NCI-H526 treated with DMSO at 0.1 percent for 48 hours (cell line): Measurements from ENCODE around the gene MT2A.
"Not testable (repeated sequence)": the region's sequence is repeated elsewhere in the genome, so short reads cannot be mapped to it uniquely, and the experiment has no call there.

Experiments
- DNase-seq: peaks from one replicate; lab custom pipeline; 2025; lab: John Stamatoyannopoulos, UW

MT2A gene

DNA sequence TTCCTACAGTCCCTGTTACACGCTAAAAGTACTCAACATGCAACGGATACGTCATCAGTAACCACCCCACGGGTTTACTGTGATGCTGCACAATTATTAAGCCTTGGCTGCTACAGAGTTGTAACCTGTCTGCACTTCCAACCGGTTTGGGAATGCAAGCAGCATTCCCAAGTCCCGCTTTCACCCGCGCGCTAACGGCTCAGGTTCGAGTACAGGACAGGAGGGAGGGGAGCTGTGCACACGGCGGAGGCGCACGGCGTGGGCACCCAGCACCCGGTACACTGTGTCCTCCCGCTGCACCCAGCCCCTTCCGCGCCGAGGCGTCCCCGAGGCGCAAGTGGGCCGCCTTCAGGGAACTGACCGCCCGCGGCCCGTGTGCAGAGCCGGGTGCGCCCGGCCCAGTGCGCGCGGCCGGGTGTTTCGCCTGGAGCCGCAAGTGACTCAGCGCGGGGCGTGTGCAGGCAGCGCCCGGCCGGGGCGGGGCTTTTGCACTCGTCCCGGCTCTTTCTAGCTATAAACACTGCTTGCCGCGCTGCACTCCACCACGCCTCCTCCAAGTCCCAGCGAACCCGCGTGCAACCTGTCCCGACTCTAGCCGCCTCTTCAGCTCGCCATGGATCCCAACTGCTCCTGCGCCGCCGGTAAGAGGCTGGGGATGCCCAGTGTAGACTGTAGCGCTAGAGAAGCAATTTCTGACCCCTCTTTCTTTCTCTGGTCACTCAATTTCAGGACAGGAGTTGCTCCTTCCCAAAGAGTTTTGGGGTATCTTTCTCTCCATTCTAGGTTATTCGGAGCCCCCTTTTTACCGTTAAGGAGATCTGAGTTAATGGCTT is at the start of gene MT2A:
TSS of gene MT2A (plus strand) at position 542 of the 833 bp plus-strand sequence. CDS start at position 614, 72 bp downstream.
- peak; percentile 92 for DNase-seq

DNA sequence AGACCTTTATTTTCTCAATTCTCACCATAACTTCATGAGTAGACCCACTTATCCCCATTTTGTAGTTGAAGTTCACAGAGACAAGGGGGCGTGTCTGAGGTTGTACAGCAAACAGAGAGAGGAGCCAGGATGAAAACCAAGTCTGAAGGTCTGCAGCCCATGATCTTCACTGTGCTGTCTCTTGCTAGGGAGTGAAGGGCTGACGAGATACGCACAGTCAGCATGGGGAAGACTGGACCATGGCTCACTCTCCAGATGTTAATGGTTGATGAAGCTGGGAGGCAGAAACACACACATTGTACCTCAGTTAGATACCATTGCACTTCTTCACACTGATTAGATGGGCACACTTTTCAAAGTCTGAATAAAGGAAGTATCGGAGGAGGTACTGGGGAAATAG is 49.3 kb upstream of the MT2A start:
- no peak for DNase-seq

DNA sequence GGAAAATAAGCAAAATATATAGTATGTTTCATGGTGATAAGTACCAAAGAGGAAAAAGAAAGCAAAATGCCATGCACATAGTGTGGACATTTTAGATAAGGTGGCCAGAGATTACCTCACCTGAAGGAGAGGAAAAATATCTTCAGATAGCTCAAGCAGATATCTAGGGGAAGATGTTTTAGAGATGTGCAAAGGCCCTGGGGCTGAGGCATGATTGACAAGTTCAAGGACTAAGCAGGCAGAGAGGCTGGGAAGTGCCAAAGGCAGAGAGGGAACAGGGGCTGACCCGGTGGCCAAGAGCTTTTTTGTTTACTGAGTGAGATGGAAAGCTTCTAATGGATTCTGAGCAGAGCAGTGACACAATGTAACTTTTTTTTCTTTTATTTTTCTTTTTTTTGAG is 47.9 kb upstream of the MT2A start:
- DNase-seq: no peak

- DNase-seq: no peak
These were observed 47.3 kb upstream of the MT2A start for GRCh38 chr16:56561126-56561525.

GRCh38 chr16:56564793-56565477 is 43.4 kb upstream of the MT2A start, which contains the start of gene MT4:
Gene MT4 (plus strand): TSS chr16:56565073. CDS start chr16:56565129, 56 bp downstream.
- DNase-seq: no peak

- no peak for DNase-seq
These were observed 38.4 kb upstream of the MT2A start for GRCh38 chr16:56569971-56570370.

GRCh38 chr16:56571525-56571924 is 36.9 kb upstream of the MT2A start:
- no peak for DNase-seq

- DNase-seq: no peak
These were observed 33.8 kb upstream of the MT2A start for GRCh38 chr16:56574625-56575024.

DNA sequence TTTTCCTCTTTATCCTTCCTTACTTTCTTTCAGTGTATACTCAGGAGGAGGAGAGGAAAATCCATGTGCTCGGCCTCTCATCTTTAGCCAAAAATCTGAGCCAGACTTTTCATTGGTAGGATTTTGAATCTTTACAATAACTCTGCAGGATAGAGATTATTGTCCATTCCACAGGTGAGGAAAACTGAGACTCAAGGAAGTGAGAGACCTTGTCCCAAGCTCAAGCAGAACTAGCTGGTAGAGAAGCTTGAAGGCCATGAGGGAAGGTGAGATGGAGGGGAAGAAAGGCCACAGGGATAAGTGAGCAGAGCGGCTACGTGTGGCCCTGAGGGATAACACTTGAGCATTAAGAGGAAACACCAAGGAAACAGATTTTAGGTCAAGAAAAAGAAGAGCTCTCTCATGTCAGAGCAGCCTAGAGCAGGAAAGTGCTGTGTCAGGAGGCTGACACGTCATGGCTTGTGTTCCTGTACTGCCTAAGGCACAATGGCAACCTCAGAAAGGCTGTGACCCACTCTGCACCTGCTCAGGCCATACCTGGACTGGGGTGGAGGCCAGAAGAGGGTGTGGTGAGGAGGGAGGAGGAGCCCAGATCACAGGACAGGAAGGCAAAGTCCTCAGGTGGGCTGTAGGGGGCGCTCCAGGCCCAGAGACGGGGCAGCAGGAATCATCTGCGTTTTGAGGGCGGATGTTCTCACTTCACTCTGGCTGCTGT is 31.6 kb upstream of the MT2A start:
- peak; percentile 36 for DNase-seq

DNA sequence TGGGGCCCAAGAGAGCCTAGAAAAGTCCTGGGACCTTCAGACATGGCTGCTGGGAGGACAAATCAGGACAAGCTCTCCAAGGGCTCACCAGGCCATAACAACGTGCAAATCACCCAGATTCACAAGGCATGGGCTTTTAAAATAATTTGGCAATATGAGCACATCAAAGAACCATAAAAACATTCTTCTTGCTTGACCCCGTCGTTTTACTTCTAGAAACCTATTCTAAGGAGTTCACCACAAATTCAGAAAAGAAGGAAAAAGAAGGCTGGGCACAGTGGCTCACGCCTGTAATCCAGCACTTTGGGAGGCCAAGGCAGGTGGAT is 31.1 kb upstream of the MT2A start:
- DNase-seq: no peak

DNA sequence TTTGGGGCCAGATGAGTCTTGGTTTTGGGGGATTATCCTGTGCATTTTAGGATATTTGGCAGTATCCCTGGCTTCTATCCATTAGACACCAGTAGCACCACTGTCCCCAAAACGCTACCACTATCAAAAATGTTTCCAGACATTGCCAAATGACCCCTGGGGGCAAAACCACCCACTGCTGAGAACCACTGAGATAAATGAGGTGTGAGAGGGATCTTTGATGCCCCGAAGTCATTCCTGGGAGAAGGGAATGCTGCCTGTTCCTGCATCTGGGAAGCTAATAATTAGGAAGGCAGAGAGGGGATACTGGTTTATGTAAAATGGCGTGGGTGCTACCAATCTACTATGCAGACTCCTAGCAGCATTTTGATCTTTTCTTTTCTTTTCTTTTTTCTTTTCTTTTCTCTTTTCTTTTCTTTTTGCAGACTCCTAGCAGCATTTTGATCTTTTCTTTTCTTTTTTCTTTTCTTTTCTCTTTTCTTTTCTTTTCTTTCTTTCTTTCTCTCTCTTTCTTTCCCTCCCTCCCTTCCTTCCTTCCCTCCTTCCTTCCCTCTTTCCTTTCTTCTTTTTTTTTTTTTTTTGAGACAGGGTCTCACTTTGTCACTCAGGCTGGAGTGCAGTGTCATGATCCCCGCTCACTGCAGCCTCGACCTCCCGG is 27.9 kb upstream of the MT2A start:
- DNase-seq: no peak

DNA sequence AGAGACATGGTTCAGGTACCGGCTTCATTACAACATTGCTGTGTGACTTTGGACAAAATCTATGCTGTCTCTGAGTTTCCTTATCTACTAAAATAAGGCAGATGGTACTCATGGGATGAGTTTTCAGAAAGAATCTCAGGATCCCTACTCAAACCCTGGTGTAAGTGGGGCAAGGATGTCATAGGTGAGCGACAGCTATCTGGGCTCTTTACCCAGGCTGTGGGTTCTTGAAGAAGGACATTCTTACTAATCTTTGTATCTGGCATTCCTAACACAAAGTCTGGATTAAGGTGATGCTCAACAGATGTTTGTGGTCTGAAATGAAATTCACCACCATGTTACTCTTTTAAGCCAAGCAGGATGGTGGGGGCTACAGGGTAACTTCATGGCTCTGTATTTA is 25.5 kb upstream of the MT2A start:
- not testable (repeated sequence) for DNase-seq

- no peak for DNase-seq
These were observed 24.8 kb upstream of the MT2A start for GRCh38 chr16:56583351-56584168.

GRCh38 chr16:56584276-56584675 is 24.1 kb upstream of the MT2A start:
- DNase-seq: no peak

- no peak for DNase-seq
These were observed 19.6 kb upstream of the MT2A start for GRCh38 chr16:56588781-56589140.

DNA sequence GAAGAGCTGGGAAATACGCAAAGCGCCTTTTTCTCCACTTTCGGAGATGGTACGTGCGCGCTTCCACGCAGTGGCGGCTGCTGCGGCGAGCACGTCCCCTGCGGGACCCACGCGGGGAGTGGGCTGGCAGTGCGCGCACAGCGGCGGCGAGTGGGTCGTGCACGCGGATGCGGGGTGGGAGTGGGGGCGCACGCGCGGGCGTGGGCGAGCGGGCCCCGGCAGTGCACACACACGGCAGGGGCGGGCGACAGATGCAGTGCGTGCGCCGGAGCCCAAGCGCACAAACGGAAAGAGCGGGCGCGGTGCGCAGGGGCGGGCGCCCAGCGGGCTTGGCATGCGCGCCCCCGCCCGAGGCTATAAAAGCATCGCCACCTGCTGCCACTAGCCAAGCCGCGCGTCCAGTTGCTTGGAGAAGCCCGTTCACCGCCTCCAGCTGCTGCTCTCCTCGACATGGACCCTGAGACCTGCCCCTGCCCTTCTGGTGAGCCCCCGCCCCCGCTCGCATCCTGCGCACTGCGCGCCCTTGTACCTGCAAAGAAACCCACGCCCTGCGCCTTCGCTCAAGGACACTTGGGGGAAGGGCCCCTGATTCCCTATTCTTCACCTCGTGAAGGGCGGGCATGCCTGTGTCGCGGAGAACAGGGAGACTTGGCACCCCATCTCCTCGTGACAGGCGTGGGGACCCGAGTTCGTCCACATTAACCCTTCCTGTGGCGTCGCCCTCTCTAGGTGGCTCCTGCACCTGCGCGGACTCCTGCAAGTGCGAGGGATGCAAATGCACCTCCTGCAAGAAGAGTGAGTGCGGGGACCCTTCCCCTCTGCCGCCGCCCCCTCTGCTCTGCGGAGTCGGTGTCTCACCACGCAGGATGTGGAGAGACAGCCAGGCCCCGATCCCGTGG is 19.0 kb upstream of the MT2A start, which contains the start of gene MT3:
TSS of gene MT3 (plus strand) at position 388 of the 899 bp plus-strand sequence. CDS start at position 451, 63 bp downstream.
- peak; percentile 12 for DNase-seq

- DNase-seq: no peak
These were observed 16.9 kb upstream of the MT2A start for GRCh38 chr16:56591377-56592060.

DNA sequence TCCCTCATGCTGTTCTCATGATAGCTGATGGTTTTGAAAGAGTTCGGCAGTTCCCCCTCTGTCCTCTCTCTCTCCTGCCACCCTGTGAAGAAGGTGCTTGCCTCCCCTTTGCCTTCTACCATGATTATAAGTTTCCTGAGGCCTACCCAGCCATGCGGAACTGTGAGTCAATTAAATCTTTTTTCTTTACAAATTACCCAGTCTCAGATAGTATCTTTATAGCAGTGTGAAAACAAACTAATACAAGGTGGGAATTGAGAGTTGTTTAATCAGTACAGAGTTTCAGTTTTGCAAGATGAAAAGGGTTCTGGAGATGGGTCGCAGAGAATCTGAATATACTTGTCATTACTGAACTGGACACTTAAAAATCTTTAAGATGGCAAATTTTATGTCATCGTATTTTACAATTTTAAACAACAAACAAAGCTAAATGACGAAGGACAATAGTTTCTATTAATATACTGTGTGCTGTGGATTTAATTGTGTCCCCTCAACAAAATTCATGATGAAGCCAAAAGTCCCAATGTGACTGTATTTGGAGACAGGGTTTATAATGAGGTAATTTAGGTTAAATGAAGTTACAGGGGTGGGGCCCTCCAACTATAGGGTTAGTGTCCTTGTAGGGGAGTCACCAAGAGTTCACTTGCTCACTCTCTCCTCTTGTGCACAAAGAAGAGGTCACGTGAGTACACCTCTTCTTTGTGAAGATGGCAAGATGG is 14.7 kb upstream of the MT2A start:
- no peak for DNase-seq

DNA sequence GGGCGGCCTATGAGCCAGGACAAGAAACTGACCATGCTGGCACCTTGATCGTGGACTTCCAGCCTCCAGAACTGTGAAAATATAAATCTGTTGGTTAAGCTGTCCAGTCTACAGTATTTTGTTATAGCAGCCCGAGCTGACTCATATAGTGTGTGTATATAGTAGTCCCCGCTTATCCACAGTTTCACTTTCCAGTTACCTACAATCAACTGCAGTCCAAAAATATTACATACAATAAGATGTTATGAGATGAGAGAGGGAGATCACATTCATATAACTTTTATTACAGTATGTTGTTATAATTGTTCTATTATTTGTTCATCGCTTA is 14.1 kb upstream of the MT2A start:
- no peak for DNase-seq
